NB4 (cell line): Measurements from ENCODE around the gene MTHFD1L.

Experiments
- CTCF ChIP-seq: IDR thresholded peaks from one replicate; pipeline ENCODE4 v1.5.1; 2012; ENCODE audit warnings: low read depth, low read length
- POLR2A ChIP-seq: IDR thresholded peaks from 2 replicates; pipeline ENCODE4 v1.6.1; 2011; ENCODE audit warnings: mild to moderate bottlenecking; ENCODE audit not compliant: insufficient read length; ENCODE audit errors: extremely low read depth

GRCh38 chr6:150880336-150880735, 14.8 kb downstream of the MTHFD1L start:
- TF ChIP-seq CTCF: no peak
- TF ChIP-seq POLR2A: no peak
